ENCODE results near the gene PAOX.
A peak's percentile ranks its signal among the peaks of the same experiment; 100 is the strongest.
"Not testable (repeated sequence)": the region's sequence is repeated elsewhere in the genome, so short reads cannot be mapped to it uniquely, and the experiment has no call there.

PAOX gene

GRCh38 chr10:133365461-133366129 lies 13.5 kb upstream of the PAOX start:
- DNase-seq, result no peak

- DNase-seq, result no peak
These were observed 13.0 kb upstream of the PAOX start for GRCh38 chr10:133366130-133366478.

- no peak for DNase-seq
These were observed 12.3 kb upstream of the PAOX start for GRCh38 chr10:133366751-133367150.

GRCh38 chr10:133367461-133367860 lies 11.6 kb upstream of the PAOX start:
- not testable (repeated sequence) for DNase-seq

GRCh38 chr10:133368153-133368552 lies 10.9 kb upstream of the PAOX start:
- no peak for DNase-seq

- DNase-seq, result no peak
These were observed 8.9 kb upstream of the PAOX start for GRCh38 chr10:133370030-133370786.

GRCh38 chr10:133372507-133372906 lies 6.6 kb upstream of the PAOX start:
- DNase-seq, result no peak

GRCh38 chr10:133373174-133374090 lies 5.6 kb upstream of the PAOX start, which contains the start of gene ECHS1:
Gene ECHS1 (minus strand): TSS chr10:133373354. CDS start chr10:133373333, 21 bp downstream.
- peak; percentile 81 for DNase-seq

- DNase-seq, result no peak
These were observed 3.5 kb upstream of the PAOX start for GRCh38 chr10:133375357-133376115.

GRCh38 chr10:133376183-133376582 lies 2.9 kb upstream of the PAOX start:
- not testable (repeated sequence) for DNase-seq

GRCh38 chr10:133377025-133377817 lies 1.8 kb upstream of the PAOX start:
- no peak for DNase-seq

GRCh38 chr10:133377818-133378250 lies 1.2 kb upstream of the PAOX start:
- no peak for DNase-seq

- DNase-seq, result peak; percentile 50
These were observed 588 bp upstream of the PAOX start for GRCh38 chr10:133378251-133379096.

GRCh38 chr10:133379801-133380666 lies 972 bp downstream of the PAOX start:
- DNase-seq, result no peak

- no peak for DNase-seq
These were observed 2.0 kb downstream of the PAOX start for GRCh38 chr10:133381036-133381435.

- no peak for DNase-seq
These were observed 4.5 kb downstream of the PAOX start for GRCh38 chr10:133383551-133383950.

GRCh38 chr10:133384071-133384470 lies 5.0 kb downstream of the PAOX start:
- no peak for DNase-seq

- no peak for DNase-seq
These were observed 6.2 kb downstream of the PAOX start for GRCh38 chr10:133385214-133385613.

- not testable (repeated sequence) for DNase-seq
These were observed 7.9 kb downstream of the PAOX start for GRCh38 chr10:133386951-133387350.
